Measurements from ENCODE around the gene STX8.
"Not testable (repeated sequence)": the region's sequence is repeated elsewhere in the genome, so short reads cannot be mapped to it uniquely, and the experiment has no call there.

Gene STX8

GRCh38 chr17:9380361-9380760 is 195.3 kb downstream of the STX8 start:
- H3K27ac ChIP-seq, result no peak overlapping the region
- TF ChIP-seq CTCF (conservative IDR thresholded peaks at IDR 0.05), result no peak

DNA sequence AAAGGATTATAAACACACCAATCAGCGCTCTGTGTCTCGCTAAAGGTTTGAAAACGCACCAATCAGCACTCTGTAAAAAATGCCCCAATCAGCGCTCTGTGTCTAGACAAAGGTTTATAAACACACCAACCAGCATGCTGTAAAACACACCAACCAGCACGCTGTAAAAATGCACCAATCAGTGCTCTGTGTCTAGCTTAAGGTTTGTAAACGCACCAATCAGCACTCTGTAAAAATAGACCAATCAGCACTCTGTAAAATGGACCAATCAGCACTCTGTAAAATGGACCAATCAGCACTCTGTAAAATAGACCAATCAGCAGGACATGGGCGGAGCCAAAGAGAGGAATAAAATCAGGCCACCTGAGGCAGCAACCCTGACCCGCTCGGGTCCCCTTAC is 199.4 kb downstream of the STX8 start:
- not testable (repeated sequence) for H3K27ac ChIP-seq

- no peak overlapping the region for H3K27ac ChIP-seq
- no peak for TF ChIP-seq CTCF (conservative IDR thresholded peaks at IDR 0.05)
These were observed 204.6 kb downstream of the STX8 start for GRCh38 chr17:9371019-9371418.

- no peak overlapping the region for H3K27ac ChIP-seq
- TF ChIP-seq CTCF (conservative IDR thresholded peaks at IDR 0.05), result no peak
These were observed 205.2 kb downstream of the STX8 start for GRCh38 chr17:9370467-9370866.

GRCh38 chr17:9368631-9369030 is 207.0 kb downstream of the STX8 start:
- no peak overlapping the region for H3K27ac ChIP-seq
- no peak for TF ChIP-seq CTCF (conservative IDR thresholded peaks at IDR 0.05)

- no peak for TF ChIP-seq CTCF (conservative IDR thresholded peaks at IDR 0.05)
- H3K27ac ChIP-seq, result no peak overlapping the region
These were observed 208.5 kb downstream of the STX8 start for GRCh38 chr17:9367156-9367555.

GRCh38 chr17:9364837-9365430 is 210.7 kb downstream of the STX8 start:
- H3K27ac ChIP-seq, result no peak overlapping the region
- TF ChIP-seq CTCF (conservative IDR thresholded peaks at IDR 0.05), result no peak

DNA sequence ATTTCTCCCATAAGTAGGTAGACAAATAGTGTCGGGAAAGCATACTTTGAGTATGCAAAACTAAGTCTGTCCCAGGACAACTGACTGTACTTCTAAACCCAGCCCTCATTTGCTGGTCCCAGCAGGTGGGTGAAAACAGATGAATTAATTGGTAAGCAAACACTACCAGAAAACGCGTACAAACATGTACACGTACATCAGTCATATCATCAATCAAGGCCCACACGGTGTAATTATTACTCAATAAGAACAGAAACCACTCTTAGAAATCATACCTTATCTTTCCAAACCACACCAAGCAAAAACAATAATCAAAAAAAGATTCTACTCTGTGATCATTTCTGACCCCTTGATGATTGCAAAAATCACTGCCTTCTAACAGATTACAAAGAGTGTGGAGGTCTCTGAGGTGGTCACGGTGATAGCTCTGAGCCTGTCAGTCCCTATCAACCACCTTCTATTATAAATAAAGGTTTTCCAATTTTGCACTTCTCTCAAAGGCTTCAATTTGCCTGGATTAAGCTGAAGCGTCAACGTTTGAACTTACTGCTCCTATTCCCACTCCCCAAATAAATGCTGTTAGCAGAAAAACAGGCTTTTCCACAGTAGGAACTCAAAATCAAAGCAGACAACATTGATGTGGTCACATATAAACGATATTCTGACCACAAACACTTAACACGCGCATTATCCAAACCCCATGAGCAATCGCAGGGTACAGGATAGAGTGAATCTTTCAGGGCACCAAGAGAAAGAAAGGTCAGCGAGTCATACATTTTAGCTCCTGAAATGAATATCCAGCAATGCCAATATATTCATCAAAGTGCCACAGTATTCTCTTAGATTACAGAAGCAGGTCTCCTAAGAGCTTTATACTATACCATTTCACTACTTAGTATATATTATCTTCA is 211.9 kb downstream of the STX8 start:
- no peak for TF ChIP-seq CTCF (conservative IDR thresholded peaks at IDR 0.05)
- H3K27ac ChIP-seq, result no peak overlapping the region

Data from VCaP (cell line).